Pancreas (tissue), 10 donors: ENCODE results near the gene TOB2. TPM values are rescaled to one million over a fixed set of nuclear protein-coding genes. Genes with fewer than 3 reads are reported as not detected.
"Not testable (repeated sequence)": the region's sequence is repeated elsewhere in the genome, so short reads cannot be mapped to it uniquely, and the experiment has no call there.

ENCODE experiments used
- ATAC-seq, 4 donors: fragments of 200-7000 bp; cut with Tn5 transposase; one replicate each; pipeline versions ENCODE4 v1.8.0 to v1.9.1; 2020; ENCODE audit warnings: mild to moderate bottlenecking in 4 of 4, moderate library complexity in 4 of 4
- DNase-seq, 6 donors: peaks; one replicate each; pipeline ENCODE4 v3.0.0-alpha.2; 2020
- FAIRE-seq: peaks from 2 replicates; lab custom pipeline; 2012; peaks lifted over from hg19 to GRCh38; lab: Jason Lieb, UNC
- H3K27ac ChIP-seq, 4 donors: fragments of 200-600 bp; sonication (generic); 1 replicate in 3 of 4; 2 replicates in 1 of 4; pipeline versions ENCODE4 v1.5.0 to v1.8.0; 2020
- H3K27me3 ChIP-seq, 4 donors: fragments of 200-600 bp; one replicate each; pipeline ENCODE4 v1.8.0; 2021
- H3K36me3 ChIP-seq, 3 donors: fragments of 200-600 bp; sonication (generic) in 1 of 3; one replicate each; pipeline versions ENCODE4 v1.5.0 to v1.8.0; 2020 to 2021
- H3K4me1 ChIP-seq, 3 donors: fragments of 200-600 bp; one replicate each; pipeline ENCODE4 v1.8.0; 2021
- H3K4me3 ChIP-seq, 4 donors: fragments of 200-600 bp; sonication (generic) in 2 of 4; one replicate each; pipeline versions ENCODE4 v1.5.0 to v1.8.0; 2020 to 2021
- H3K9me3 ChIP-seq, 4 donors: fragments of 200-600 bp; one replicate each; pipeline ENCODE4 v1.8.0; 2021
- WGBS, 2 donors: extraction: QIAGEN DNeasy Blood & Tissue Kit; methylation state at CpG; one replicate each; pipeline ENCODE4 v1.1.7; 2013; 5-methylcytosine and 5-hydroxymethylcytosine counted together
- intact Hi-C, 3 donors: fragments of 100-400 bp; cut with DNase I; formaldehyde crosslinking; loops; one replicate each; pipeline versions ENCODE4 v1.11.1 to v1.14.2; 2022
- polyA plus RNA-seq, 2 donors: library from polyadenylated mRNA; stranded (reverse); fragments of 200-250 nt; gene quantifications; one replicate each; pipeline ENCODE4 v1.2.3, GENCODE V29; 2013
- total RNA-seq, 6 donors: library from RNA; stranded (reverse); fragmentation: NEBNext Ultra II Directional in 4 of 6; extraction: Animal tissue kit (Norgen Biotek cat#: 25700) in 4 of 6; gene quantifications; one replicate each; pipeline versions ENCODE4 v1.2.1 to v1.2.4, GENCODE V29; 2021 to 2023
- TF ChIP-seq, protein P1 (sequence below), 4 donors: fragments of 200-600 bp; sonication (generic) in 3 of 4; IDR thresholded peaks; one replicate each; pipeline versions ENCODE4 v1.5.0 to v1.8.0; 2021; ENCODE audit warnings: antibody characterized with exemption in 4 of 4
- donor health status: healthy with polysubstance abuse.
- donor health status: DM: no; HTN: no; CAD: no; lungs with moderate emphysema.
- donor health status: DM: no; HTN: no; CAD: no.
- donor health status: control.
- donor health status: control.
- donor health status: Bipolar disorder and iron deficiency.
- donor health status: DM: yes; HTN: yes; CAD: no.
- donor health status: DM: no; HTN: no; CAD: no.
- donor health status: DM: no; HTN: no; CAD: no.
- donor health status: DM: yes; HTN: yes; CAD: no.

The TOB2 gene
- total and polyA plus RNA-seq, 8 donors = 11.0 to 30.5 (median 18.5) TPM

DNA sequence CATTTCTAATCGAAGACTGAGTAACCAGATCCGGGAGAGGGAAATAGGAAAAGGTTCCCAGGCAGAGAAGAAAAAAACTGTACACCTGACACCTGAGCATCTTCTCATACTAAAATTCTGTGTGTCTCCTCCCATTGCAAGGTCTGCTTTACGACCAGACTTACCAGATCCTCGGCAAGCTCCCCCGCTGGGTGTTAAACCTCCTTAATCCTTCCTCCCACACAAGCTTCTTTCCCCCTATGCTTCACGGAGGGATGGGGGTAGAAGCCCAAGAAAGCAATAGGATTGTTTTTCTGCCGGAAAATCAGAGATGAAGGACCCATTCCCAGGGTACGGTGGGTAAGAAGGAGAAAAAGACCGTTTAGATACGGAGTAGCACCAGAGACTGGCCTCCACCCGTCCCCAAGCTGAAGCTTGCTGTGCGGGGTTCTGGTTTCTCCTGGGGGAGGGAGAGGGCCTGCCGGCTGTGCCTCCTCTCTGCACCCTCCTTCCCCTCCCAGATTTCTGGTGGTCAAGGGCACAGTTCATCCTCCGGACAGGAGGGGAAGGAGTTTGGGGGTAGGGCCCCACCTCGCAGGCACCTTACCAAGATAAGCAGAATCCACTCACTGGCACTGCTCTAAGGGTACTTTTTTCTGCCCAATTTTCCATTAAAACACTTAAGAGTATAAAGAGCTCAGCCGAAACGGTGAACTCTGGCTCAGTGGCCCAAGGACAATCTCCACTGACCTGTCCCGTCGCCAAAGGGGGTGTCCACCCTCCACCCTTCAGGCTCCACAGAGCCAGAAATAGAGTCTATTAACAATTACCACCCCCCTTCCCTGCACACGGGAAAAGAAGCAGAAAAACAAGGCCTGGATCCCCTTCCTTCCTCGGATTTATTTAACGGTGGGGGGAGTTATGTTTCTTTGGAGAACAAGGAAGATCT is 1.2 kb downstream of the TOB2 start:
- Histone ChIP-seq H3K4me1 (peaks cover 5 to 17% (median 13%) of the 10 kb centered on the region in 3 donors), H3K9me3 (no peaks in the 10 kb centered on the region), H3K36me3 (no peaks in the 10 kb centered on the region), H3K4me3 (peak overlapping the region; percentile 65 to 98 (median 91)), H3K27ac (peak overlapping the region; percentile 96 to 100 (median 99)), H3K27me3 (no peaks in the 10 kb centered on the region)
- ATAC-seq = no peak
- peak in 5 of 6 donors; percentile 29 to 61 (median 49) for DNase-seq
- 0% methylated on average over 22 of the region's 22 CpGs for WGBS, 2 donors
- intact Hi-C loops = loop anchor here in 1 of 3 donors (5.0 kb wide), 1 partner anchor 38 kb away; no protein-coding TSS in a partner anchor
- TF ChIP-seq, protein P1, sequence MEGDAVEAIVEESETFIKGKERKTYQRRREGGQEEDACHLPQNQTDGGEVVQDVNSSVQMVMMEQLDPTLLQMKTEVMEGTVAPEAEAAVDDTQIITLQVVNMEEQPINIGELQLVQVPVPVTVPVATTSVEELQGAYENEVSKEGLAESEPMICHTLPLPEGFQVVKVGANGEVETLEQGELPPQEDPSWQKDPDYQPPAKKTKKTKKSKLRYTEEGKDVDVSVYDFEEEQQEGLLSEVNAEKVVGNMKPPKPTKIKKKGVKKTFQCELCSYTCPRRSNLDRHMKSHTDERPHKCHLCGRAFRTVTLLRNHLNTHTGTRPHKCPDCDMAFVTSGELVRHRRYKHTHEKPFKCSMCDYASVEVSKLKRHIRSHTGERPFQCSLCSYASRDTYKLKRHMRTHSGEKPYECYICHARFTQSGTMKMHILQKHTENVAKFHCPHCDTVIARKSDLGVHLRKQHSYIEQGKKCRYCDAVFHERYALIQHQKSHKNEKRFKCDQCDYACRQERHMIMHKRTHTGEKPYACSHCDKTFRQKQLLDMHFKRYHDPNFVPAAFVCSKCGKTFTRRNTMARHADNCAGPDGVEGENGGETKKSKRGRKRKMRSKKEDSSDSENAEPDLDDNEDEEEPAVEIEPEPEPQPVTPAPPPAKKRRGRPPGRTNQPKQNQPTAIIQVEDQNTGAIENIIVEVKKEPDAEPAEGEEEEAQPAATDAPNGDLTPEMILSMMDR (IDR thresholded peaks at IDR 0.05) = no peak
- no peak for FAIRE-seq

DNA sequence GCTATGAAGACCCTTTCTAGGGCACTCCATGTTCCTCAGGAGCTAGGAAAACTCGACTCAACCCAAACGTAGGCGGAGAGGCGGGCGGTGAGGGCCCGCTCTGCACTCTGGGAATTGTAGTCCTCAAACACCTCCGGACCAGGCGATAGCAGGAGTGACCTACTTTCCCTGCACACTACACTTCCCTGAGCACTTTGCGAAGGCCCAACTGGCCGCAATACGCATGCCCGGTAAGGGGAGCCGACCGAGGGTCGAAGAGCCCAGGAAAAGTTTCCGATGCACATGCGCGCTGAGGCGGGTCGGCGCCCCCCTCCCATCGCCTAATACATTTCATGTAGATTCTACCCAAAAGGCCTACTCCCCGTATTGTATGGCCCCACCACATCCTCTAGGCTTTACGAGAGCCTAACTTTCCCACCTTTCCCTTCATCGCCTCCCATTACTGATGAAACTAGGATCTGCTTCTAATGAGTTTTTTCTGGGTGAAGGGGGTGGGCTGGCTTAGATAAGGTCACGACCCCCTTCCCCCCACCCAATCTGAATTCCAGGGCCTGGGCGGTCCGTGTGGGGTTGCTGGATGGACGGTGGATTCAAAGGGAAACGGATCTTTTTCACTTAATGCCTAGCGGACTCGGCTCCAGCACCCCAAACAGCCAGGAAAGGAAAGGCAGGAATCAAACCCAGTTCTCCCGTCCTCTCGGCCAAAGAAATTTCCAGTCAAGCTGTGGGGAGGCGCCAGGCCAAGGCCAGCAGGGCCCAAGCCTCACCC is 2.1 kb downstream of the TOB2 start:
- TF ChIP-seq, protein P1 (IDR thresholded peaks at IDR 0.05) = no peak
- no peaks in the 10 kb centered on the region for H3K9me3 ChIP-seq
- peak; percentile 88 to 96 (median 93) for DNase-seq
- peak; percentile 5 for FAIRE-seq
- no peaks in the 10 kb centered on the region for H3K27me3 ChIP-seq
- H3K36me3 ChIP-seq = no peaks in the 10 kb centered on the region
- ATAC-seq = peak; percentile 55 to 73 (median 65)
- peak overlapping the region; percentile 96 to 100 (median 99) for H3K27ac ChIP-seq
- H3K4me3 ChIP-seq = peak overlapping the region; percentile 65 to 98 (median 91)
- intact Hi-C loops = loop anchor here in 1 of 3 donors (5.0 kb wide), 1 partner anchor 37 kb away; no protein-coding TSS in a partner anchor
- WGBS, 2 donors = 0 to 1% methylated on average over 35 of the region's 35 CpGs
- peaks cover 5 to 17% (median 13%) of the 10 kb centered on the region in 3 donors for H3K4me1 ChIP-seq

DNA sequence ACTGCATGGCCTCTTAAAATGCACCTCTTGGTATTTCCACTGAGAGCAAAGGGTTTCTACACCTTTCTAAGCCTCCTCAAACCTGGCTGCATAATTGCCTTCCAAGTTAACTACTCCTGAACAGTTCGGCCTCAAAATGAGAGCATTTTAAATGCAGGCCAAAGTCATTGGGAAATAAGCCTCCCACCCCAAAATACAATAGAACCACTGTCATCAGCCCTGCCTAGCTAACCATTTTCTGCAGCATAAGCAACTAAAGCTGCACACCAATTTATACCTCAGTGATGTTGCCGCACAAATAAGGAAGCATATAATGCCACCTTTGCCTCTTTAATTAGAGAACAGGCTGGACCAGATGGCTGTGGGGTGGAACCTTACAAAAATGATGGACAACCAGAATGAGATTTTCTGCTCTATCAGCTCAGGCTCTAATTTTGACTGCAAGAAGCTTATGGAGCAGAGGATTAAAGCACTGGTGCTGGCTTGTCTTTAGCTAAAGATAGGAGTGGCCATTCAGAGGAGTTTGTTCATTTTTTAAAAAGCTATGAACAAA is 4.3 kb downstream of the TOB2 start:
- H3K4me3 ChIP-seq = no peak overlapping the region
- H3K4me1 ChIP-seq = peaks cover 0 to 17% (median 13%) of the 10 kb centered on the region in 3 donors
- no peaks in the 10 kb centered on the region for H3K9me3 ChIP-seq
- WGBS, 2 donors = 54 to 64% methylated on average over 2 of the region's 2 CpGs
- FAIRE-seq = no peak
- no peaks in the 10 kb centered on the region for H3K27me3 ChIP-seq
- peaks cover 0 to 1% (median 0%) of the 10 kb centered on the region in 3 donors for H3K36me3 ChIP-seq
- intact Hi-C loops = no loop called here
- no peak for DNase-seq
- no peak for ATAC-seq
- H3K27ac ChIP-seq = no peak overlapping the region
- TF ChIP-seq, protein P1 (IDR thresholded peaks at IDR 0.05) = no peak

DNA sequence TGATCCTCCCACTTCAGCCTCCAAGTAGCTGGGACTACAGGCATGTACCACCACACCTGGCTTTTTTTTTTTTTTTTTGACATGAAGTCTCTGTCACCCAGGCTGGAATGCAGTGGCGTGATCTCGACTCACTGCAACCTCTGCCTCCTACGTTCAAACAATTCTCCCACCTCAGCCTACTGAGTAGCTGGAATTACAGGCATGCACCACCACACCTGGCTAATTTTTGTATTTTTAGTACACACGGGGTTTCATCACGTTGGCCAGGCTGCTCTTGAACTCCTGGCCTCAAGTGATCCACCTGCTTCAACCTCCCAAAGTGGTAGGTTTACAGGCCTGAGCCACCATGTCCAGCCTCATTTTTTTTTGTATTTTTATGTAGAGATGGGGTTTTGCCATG is 6.1 kb downstream of the TOB2 start:
- intact Hi-C loops, ATAC-seq, DNase-seq, H3K4me3 ChIP-seq, H3K9me3 ChIP-seq, H3K27ac ChIP-seq, H3K27me3 ChIP-seq, FAIRE-seq: not testable (repeated sequence)
- H3K36me3 ChIP-seq = peaks cover 4 to 19% (median 14%) of the 10 kb centered on the region in 3 donors
- WGBS, 2 donors = 74 to 80% methylated on average over 5 of the region's 5 CpGs
- H3K4me1 ChIP-seq = peaks cover 0 to 17% (median 13%) of the 10 kb centered on the region in 3 donors

DNA sequence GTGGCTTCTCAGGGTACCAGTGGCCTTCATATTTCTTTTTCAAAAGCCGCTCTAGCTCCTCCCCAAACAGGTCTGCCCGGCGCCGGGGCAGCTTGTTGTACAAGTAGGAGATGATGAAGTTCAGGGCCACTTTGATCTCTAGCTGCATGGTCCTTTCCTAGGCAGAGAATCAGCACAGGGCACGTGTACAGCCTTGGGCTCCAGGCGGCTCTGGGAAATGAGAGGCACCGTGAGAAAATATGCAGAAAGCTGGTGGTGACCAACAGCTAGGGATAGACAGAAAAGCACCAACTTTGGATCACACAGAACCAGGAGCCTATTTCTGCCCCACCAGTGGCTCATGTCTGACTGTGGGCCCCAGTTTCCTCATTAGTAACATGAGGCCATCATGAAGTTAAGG is 9.4 kb downstream of the TOB2 start:
- no peak for FAIRE-seq
- Histone ChIP-seq H3K4me1 (peaks cover 0 to under 1% (median under 1%) of the 10 kb centered on the region in 3 donors), H3K36me3 (peaks cover 4 to 30% (median 20%) of the 10 kb centered on the region in 3 donors), H3K27me3 (no peaks in the 10 kb centered on the region), H3K27ac (no peak overlapping the region), H3K4me3 (no peak overlapping the region), H3K9me3 (no peaks in the 10 kb centered on the region)
- intact Hi-C loops = no loop called here
- DNase-seq = no peak
- 65 to 74% methylated on average over 7 of the region's 7 CpGs for WGBS, 2 donors
- TF ChIP-seq, protein P1 (IDR thresholded peaks at IDR 0.05) = no peak
- ATAC-seq = no peak
